HG03378 (cell line): Measurements from ENCODE around the gene CD80.
"Not testable (repeated sequence)": the region's sequence is repeated elsewhere in the genome, so short reads cannot be mapped to it uniquely, and the experiment has no call there.

Source experiments
- ATAC-seq: cut with Tn5 transposase; IDR thresholded peaks from one replicate; pipeline ENCODE4 v1.9.1; 2021; ENCODE audit warnings: mild to moderate bottlenecking, moderate library complexity; ENCODE audit not compliant: unreplicated experiment

CD80 gene

GRCh38 chr3:119585208-119585607 lies 25.8 kb upstream of the CD80 start:
- no peak for ATAC-seq

GRCh38 chr3:119582178-119582577 lies 22.8 kb upstream of the CD80 start:
- peak; percentile 41 for ATAC-seq

GRCh38 chr3:119580067-119580760 lies 20.8 kb upstream of the CD80 start:
- peak; percentile 65 for ATAC-seq

GRCh38 chr3:119579366-119580066 lies 20.1 kb upstream of the CD80 start, which contains the start of gene ADPRH:
Gene ADPRH (plus strand): TSS chr3:119579492. CDS start chr3:119582170, 2,678 bp downstream.
- peak; percentile 48 for ATAC-seq

GRCh38 chr3:119575507-119575906 lies 16.1 kb upstream of the CD80 start:
- no peak for ATAC-seq

GRCh38 chr3:119571688-119572087 lies 12.3 kb upstream of the CD80 start:
- no peak for ATAC-seq

GRCh38 chr3:119571230-119571629 lies 11.8 kb upstream of the CD80 start:
- ATAC-seq: no peak

GRCh38 chr3:119570229-119570628 lies 10.8 kb upstream of the CD80 start:
- no peak for ATAC-seq

GRCh38 chr3:119569156-119569555 lies 9.7 kb upstream of the CD80 start:
- ATAC-seq: no peak

GRCh38 chr3:119563334-119563733 lies 3.9 kb upstream of the CD80 start:
- ATAC-seq: not testable (repeated sequence)

- peak; percentile 81 for ATAC-seq
Measured at GRCh38 chr3:119562307-119562961, 3.0 kb upstream of the CD80 start.

- ATAC-seq: no peak
Measured at GRCh38 chr3:119560160-119560559, 746 bp upstream of the CD80 start.

GRCh38 chr3:119558626-119559317 lies 642 bp downstream of the CD80 start:
- no peak for ATAC-seq

- ATAC-seq: no peak
Measured at GRCh38 chr3:119557877-119558269, 1.5 kb downstream of the CD80 start.

GRCh38 chr3:119557192-119557876 lies 2.1 kb downstream of the CD80 start:
- ATAC-seq: no peak

- ATAC-seq: no peak
Measured at GRCh38 chr3:119555929-119556328, 3.5 kb downstream of the CD80 start.

- ATAC-seq: no peak
Measured at GRCh38 chr3:119555309-119555735, 4.1 kb downstream of the CD80 start.

GRCh38 chr3:119553823-119554415 lies 5.5 kb downstream of the CD80 start:
- ATAC-seq: no peak

- not testable (repeated sequence) for ATAC-seq
Measured at GRCh38 chr3:119552928-119553327, 6.5 kb downstream of the CD80 start.

- no peak for ATAC-seq
Measured at GRCh38 chr3:119551598-119551997, 7.8 kb downstream of the CD80 start.
